Naive thymus-derived CD4-positive, alpha-beta T cell (primary cell): ENCODE measurements around the gene KCMF1. TPM values are rescaled to one million over a fixed set of nuclear protein-coding genes. Genes with fewer than 3 reads are reported as not detected.
A peak's percentile ranks its signal among the peaks of the same experiment; 100 is the strongest.

ENCODE experiments used
- ATAC-seq: fragments of 150-1000 bp; cut with Tn5 transposase; 2 replicates; pipeline ENCODE4 v1.10.0; 2021; ENCODE audit warnings: mild to moderate bottlenecking, moderate library complexity
- CTCF ChIA-PET: fragments of 350-600 bp; sonication (Branson Sonifier 250); formaldehyde crosslinking; loops from one replicate; lab custom pipeline; 2021; ENCODE audit warnings: antibody characterized with exemption; lab: Charles Lee
- POLR2A ChIA-PET: fragments of 350-600 bp; sonication (Branson Sonifier 250); formaldehyde crosslinking; loops from one replicate; lab custom pipeline; 2021; ENCODE audit warnings: antibody characterized with exemption, inconsistent platforms; lab: Charles Lee
- DNase-seq, 9 donors: peaks; one replicate each; pipeline versions ENCODE4 v3.0.0 to v3.0.0-alpha.2; 2020 to 2022; ENCODE audit warnings: mixed read lengths in 1 of 9
- H3K27ac ChIP-seq: one replicate; pipeline ENCODE4 v1.7.0; 2013; ENCODE audit warnings: mild to moderate bottlenecking, low read depth, low read length, moderate library complexity
- H3K27me3 ChIP-seq, 2 donors: one replicate each; pipeline ENCODE4 v1.7.0; 2013; ENCODE audit warnings: low read length in 2 of 2, mild to moderate bottlenecking in 2 of 2, moderate library complexity in 2 of 2; ENCODE audit not compliant: control insufficient read depth in 2 of 2, insufficient read depth in 2 of 2
- H3K36me3 ChIP-seq, 3 experiments: 1 replicate in 2 of 3; 2 replicates in 1 of 3; pipeline ENCODE4 v1.7.0; 2013; ENCODE audit warnings: low read length in 3 of 3, mild to moderate bottlenecking in 3 of 3, moderate library complexity in 1 of 3; ENCODE audit not compliant: insufficient read depth in 3 of 3, control insufficient read depth in 2 of 3
- H3K4me1 ChIP-seq, 2 donors: one replicate each; pipeline ENCODE4 v1.7.0; 2013; ENCODE audit warnings: low read length in 2 of 2, mild to moderate bottlenecking in 2 of 2, moderate library complexity in 1 of 2; ENCODE audit not compliant: control insufficient read depth in 2 of 2, insufficient read depth in 2 of 2
- H3K4me3 ChIP-seq: 2 replicates; pipeline ENCODE4 v1.7.0; 2013; ENCODE audit warnings: mild to moderate bottlenecking, low read length
- H3K9me3 ChIP-seq, 3 experiments: 1 replicate in 2 of 3; 2 replicates in 1 of 3; pipeline ENCODE4 v1.7.0; 2013; ENCODE audit warnings: low read length in 3 of 3; ENCODE audit not compliant: control insufficient read depth in 2 of 3
- H3K27ac Mint-ChIP-seq, 9 donors: one replicate each; pipeline ENCODE4 v1.8.0; 2020 to 2022; ENCODE audit warnings: mixed read lengths in 9 of 9, mild to moderate bottlenecking in 8 of 9, moderate library complexity in 5 of 9, inconsistent platforms in 2 of 9
- H3K27me3 Mint-ChIP-seq, 5 donors: one replicate each; pipeline ENCODE4 v1.8.0; 2021 to 2022; ENCODE audit warnings: mixed read lengths in 5 of 5, mild to moderate bottlenecking in 1 of 5
- H3K36me3 Mint-ChIP-seq, 5 donors: one replicate each; pipeline ENCODE4 v1.8.0; 2020 to 2022; ENCODE audit warnings: mixed read lengths in 5 of 5, mild to moderate bottlenecking in 3 of 5, inconsistent platforms in 1 of 5
- H3K4me1 Mint-ChIP-seq, 7 donors: one replicate each; pipeline ENCODE4 v1.8.0; 2020 to 2022; ENCODE audit warnings: mixed read lengths in 7 of 7, mild to moderate bottlenecking in 3 of 7, inconsistent platforms in 1 of 7
- H3K4me3 Mint-ChIP-seq, 10 donors: one replicate each; pipeline ENCODE4 v1.8.0; 2020 to 2022; ENCODE audit warnings: mild to moderate bottlenecking in 10 of 10, mixed read lengths in 10 of 10, moderate library complexity in 6 of 10, inconsistent platforms in 2 of 10
- H3K9me3 Mint-ChIP-seq, 11 donors: one replicate each; pipeline ENCODE4 v1.8.0; 2020 to 2022; ENCODE audit warnings: mixed read lengths in 11 of 11, mild to moderate bottlenecking in 4 of 11, inconsistent platforms in 1 of 11, moderate library complexity in 1 of 11
- intact Hi-C, 2 donors: fragments of 100-400 bp; cut with micrococcal nuclease; formaldehyde crosslinking; loops; one replicate each; pipeline ENCODE4 v1.15.1; 2023
- polyA plus RNA-seq, 2 donors: library from polyadenylated mRNA; unstranded; fragments of 300-500 nt; fragmentation: Illumina TruSeq; gene quantifications; one replicate each; pipeline ENCODE4 v1.2.3, GENCODE V29; 2021
- total RNA-seq, 6 experiments: library from RNA in 5 of 6; stranded (reverse) in 5 of 6; gene quantifications; 1 replicate in 5 of 6; 2 replicates in 1 of 6; pipeline ENCODE4 v1.2.3 and lab custom pipeline; 2021 to 2026

The KCMF1 gene
- total and polyA plus RNA-seq, 7 experiments from 2014 or later: 15.6 to 81.3 (median 60.6) TPM

DNA sequence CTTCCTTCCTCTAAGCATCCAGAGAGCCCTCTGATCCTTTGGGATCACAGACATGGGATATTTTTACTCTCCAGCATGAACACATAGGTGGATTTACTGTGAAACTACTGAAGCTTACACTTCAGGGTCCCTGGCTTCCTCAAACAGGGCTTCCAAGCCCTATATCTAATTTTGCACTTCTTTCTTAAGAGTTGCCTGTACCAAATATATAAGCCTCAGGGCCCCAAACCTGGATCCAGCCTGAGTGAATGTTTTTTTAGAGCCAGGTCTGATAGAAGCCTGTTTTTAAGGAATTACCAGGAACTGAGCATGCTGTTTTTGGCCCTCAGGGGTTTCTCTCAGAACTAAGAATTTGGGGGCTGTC is 13.2 kb upstream of the KCMF1 start:
- no peaks in the 10 kb centered on the region for H3K4me1 ChIP-seq
- peak overlapping the region in 5 of 9 donors; percentile 47 to 75 (median 65) for H3K27ac Mint-ChIP-seq
- H3K27ac ChIP-seq: no peak overlapping the region

DNA sequence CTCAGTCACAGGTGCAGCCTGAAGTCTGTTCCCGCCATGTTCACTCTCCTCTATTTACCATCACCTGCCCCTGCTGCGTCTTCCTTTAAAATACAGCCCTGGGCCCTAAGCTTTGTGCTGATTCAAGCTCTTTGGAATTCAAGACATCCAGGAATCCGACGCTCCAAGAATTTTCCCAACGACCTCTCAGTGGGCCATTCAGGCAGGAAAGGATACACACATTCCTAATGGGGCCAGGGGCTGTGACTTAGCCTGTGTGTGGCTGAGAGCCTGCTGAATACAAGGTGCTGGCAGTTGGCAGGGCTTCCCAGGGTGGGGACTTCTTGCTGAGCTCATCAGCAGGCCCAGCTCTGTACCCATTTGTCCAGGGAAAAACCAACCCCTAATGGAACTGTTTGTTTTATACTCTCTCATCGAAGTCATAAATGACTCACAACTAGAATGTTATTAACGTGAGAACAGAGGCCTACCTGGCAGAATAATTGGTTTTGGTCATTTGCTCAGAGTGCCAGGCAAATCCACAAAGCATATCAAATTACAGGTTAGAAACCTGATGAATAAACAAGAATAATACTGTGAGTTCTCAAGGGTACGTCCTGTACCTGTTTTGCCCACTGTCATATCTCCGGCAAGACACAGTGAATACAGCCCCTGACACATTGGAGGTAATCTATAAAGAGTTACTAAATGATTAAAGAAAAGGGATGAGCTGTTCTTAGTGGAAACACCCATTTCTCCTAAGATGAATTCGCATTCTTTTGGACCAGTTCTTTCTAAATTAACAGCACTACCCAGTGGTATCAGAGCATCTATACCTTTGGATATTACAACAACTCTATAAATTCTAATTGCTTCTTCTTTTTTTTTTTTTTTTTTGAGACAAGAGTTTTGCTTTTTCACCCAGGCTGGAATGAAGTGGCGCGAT is 12.6 kb upstream of the KCMF1 start:
- Mint-ChIP-seq H3K36me3 (peaks cover 5 to 29% (median 10%) of the 10 kb centered on the region in 5 donors), H3K4me1 (peaks cover 13 to 32% (median 18%) of the 10 kb centered on the region in 7 donors), H3K9me3 (peaks cover 0 to 2% (median 0%) of the 10 kb centered on the region in 11 donors), H3K4me3 (no peak overlapping the region), H3K27ac (peak overlapping the region in 4 of 9 donors; percentile 42 to 73 (median 56)), H3K27me3 (no peaks in the 10 kb centered on the region)
- Histone ChIP-seq H3K4me1 (no peaks in the 10 kb centered on the region), H3K36me3 (peaks cover 0 to 6% (median 0%) of the 10 kb centered on the region in 3 experiments), H3K27ac (no peak overlapping the region), H3K27me3 (no peaks in the 10 kb centered on the region), H3K4me3 (no peak overlapping the region), H3K9me3 (no peaks in the 10 kb centered on the region)
- ATAC-seq (no peak), DNase-seq (no peak)
- intact Hi-C loops: no loop called here
- ChIA-PET POLR2A (interaction anchor here (0.9 to 1.5 kb wide), 4 partner anchors 9 to 12 kb away, joined by 3 to 7 read pairs (median 4); no protein-coding TSS in a partner anchor), CTCF (interaction anchor here (0.6 to 1.7 kb wide), 3 partner anchors 12 to 637 kb away, joined by 3 to 6 read pairs (median 3); partner anchors contain the start of gene RNF181)

More for the DNA sequence above, 13.2 kb upstream of the KCMF1 start:
- ChIA-PET CTCF (interaction anchor here (0.7 to 1.7 kb wide), 2 partner anchors 11 to 30 kb away, joined by 3 to 6 read pairs; no protein-coding TSS in a partner anchor), POLR2A (interaction anchor here (1.2 kb wide), 1 partner anchor 12 kb away, joined by 4 read pairs; no protein-coding TSS in a partner anchor)
- Histone ChIP-seq H3K4me3 (no peak overlapping the region), H3K36me3 (peaks cover 0 to 4% (median 0%) of the 10 kb centered on the region in 3 experiments), H3K9me3 (no peaks in the 10 kb centered on the region), H3K27me3 (no peaks in the 10 kb centered on the region)
- H3K4me1 Mint-ChIP-seq: peaks cover 9 to 26% (median 12%) of the 10 kb centered on the region in 7 donors
- peaks cover 0 to 23% (median 4%) of the 10 kb centered on the region in 5 donors for H3K36me3 Mint-ChIP-seq
- DNase-seq: no peak
- no peak for ATAC-seq
- H3K4me3 Mint-ChIP-seq: no peak overlapping the region
- peaks cover 0 to 2% (median 0%) of the 10 kb centered on the region in 11 donors for H3K9me3 Mint-ChIP-seq
- no peaks in the 10 kb centered on the region for H3K27me3 Mint-ChIP-seq
- intact Hi-C loops: no loop called here

DNA sequence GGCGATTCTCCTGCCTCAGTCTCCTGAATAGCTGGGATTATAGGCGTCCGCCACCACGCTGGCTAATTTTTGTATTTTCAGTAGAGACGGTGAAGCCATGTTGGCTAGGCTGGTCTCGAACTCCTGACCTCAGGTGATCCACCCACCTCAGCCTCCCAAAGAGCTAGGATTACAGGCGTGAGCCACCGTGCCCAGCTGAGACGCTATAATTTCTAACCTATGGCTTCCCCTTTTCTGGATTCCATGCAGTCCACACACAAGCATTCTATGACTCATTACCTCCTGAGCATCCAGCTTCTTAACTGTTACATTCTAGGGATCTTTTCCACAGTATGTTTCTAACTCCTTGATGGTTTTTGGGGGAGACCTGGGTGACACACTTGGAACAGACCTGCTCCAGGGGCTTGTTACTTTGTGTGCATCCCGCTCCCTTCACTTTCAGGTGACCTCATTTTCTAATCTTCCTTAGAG is 11.8 kb upstream of the KCMF1 start:
- Mint-ChIP-seq H3K27me3 (no peaks in the 10 kb centered on the region), H3K4me1 (peaks cover 20 to 40% (median 24%) of the 10 kb centered on the region in 7 donors), H3K9me3 (peaks cover 0 to 3% (median 0%) of the 10 kb centered on the region in 11 donors), H3K4me3 (no peak overlapping the region), H3K36me3 (peaks cover 11 to 31% (median 13%) of the 10 kb centered on the region in 5 donors), H3K27ac (peak overlapping the region in 5 of 9 donors; percentile 34 to 53 (median 42))
- intact Hi-C loops: no loop called here
- ChIA-PET CTCF (interaction anchor here (1.7 kb wide), 1 partner anchor 13 kb away, joined by 6 read pairs; no protein-coding TSS in a partner anchor), POLR2A (interaction anchor here (0.9 to 1.5 kb wide), 4 partner anchors 9 to 13 kb away, joined by 3 to 7 read pairs (median 4); no protein-coding TSS in a partner anchor)
- no peaks in the 10 kb centered on the region for H3K4me1 ChIP-seq
- H3K27me3 ChIP-seq: no peaks in the 10 kb centered on the region
- no peak overlapping the region for H3K27ac ChIP-seq
- DNase-seq (no peak), ATAC-seq (peak; percentile 55)
- H3K9me3 ChIP-seq: no peaks in the 10 kb centered on the region
- peaks cover 0 to 6% (median 0%) of the 10 kb centered on the region in 3 experiments for H3K36me3 ChIP-seq
- H3K4me3 ChIP-seq: no peak overlapping the region

DNA sequence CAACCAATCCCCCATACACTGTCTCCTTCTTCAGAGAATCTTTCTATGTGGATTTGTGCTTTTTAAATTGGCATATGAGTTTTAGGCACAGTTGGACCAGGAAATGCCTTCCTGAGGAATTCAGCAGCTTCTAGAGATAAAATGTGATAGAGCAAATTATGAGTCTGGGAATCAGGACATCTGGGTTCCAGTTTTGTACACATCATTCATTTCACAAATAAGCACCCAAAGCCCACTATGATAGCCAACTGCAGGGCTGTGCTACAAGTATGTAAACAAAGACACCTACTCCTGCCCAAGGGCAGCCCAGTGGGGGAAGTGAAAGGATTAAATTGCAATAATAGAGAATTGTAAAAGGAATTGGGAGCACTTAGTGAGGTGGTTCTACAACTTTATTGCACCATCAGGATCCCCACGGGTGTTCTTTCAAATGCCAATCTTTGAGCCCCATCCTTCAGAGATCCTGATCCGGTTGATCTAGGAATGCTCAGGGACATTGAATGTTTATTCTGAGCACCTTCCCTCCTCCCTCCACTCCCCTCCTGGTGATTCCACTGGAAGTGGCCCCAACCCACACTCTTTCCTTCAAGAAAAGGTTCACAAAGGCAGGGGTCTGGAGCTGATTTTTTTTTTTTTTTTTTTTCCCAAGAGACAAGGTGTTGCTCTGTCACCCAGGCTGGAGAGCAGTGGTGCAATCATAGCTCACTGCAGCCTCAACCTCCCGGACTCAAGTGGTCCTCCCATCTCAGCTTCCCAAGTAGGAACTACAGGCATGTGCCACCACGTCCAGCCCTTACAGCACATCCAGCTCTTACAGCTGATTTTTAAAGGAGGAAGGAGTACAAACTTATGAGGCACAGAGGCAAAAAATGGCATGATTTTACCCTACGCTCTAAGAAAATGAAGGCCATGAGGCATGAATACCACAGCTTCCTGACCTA is 11.1 kb upstream of the KCMF1 start:
- Mint-ChIP-seq H3K4me1 (peaks cover 22 to 40% (median 27%) of the 10 kb centered on the region in 7 donors), H3K4me3 (no peak overlapping the region), H3K27me3 (no peaks in the 10 kb centered on the region), H3K36me3 (peaks cover 11 to 30% (median 16%) of the 10 kb centered on the region in 5 donors), H3K9me3 (peaks cover 0 to 3% (median 0%) of the 10 kb centered on the region in 11 donors), H3K27ac (peak overlapping the region in 4 of 9 donors; percentile 34 to 53 (median 45))
- Histone ChIP-seq H3K4me3 (no peak overlapping the region), H3K4me1 (no peaks in the 10 kb centered on the region), H3K9me3 (no peaks in the 10 kb centered on the region), H3K27me3 (no peaks in the 10 kb centered on the region), H3K36me3 (peaks cover 0 to 6% (median 0%) of the 10 kb centered on the region in 3 experiments), H3K27ac (no peak overlapping the region)
- POLR2A ChIA-PET: interaction anchor here (0.9 to 1.5 kb wide), 4 partner anchors 8 to 14 kb away, joined by 3 to 7 read pairs (median 4); no protein-coding TSS in a partner anchor
- DNase-seq (no peak), ATAC-seq (no peak)
- CTCF ChIA-PET: no interaction called here
- intact Hi-C loops: no loop called here

DNA sequence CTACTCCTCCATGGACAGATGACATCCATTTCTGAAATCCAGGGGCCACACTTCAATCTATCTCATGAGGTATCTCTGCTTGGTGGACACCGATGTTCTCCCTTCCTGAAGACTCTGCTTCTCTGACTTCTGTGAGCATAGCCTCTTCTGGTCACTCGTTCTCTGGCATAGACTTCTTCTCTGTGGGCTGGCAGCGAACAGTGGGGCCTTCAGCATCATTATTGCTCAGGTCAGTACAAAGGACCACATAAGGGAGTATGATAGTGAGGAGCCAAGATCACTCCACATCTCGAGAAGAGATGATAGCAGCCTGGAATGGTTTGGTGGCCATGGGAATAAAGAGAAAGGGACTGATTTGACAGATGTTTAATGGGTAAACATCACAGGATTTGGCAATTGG is 8.0 kb upstream of the KCMF1 start:
- CTCF ChIA-PET: interaction anchor here (0.7 kb wide), 1 partner anchor 37 kb away, joined by 3 read pairs; no protein-coding TSS in a partner anchor
- intact Hi-C loops: no loop called here
- ATAC-seq (no peak), DNase-seq (no peak)
- peak overlapping the region in 8 of 9 donors; percentile 7 to 63 (median 22) for H3K27ac Mint-ChIP-seq
- H3K4me3 Mint-ChIP-seq: no peak overlapping the region
- H3K36me3 Mint-ChIP-seq: peaks cover 11 to 36% (median 26%) of the 10 kb centered on the region in 5 donors
- peaks cover 25 to 40% (median 33%) of the 10 kb centered on the region in 7 donors for H3K4me1 Mint-ChIP-seq
- no peaks in the 10 kb centered on the region for H3K27me3 Mint-ChIP-seq
- Histone ChIP-seq H3K4me3 (no peak overlapping the region), H3K4me1 (no peaks in the 10 kb centered on the region), H3K36me3 (peaks cover 0 to 6% (median 0%) of the 10 kb centered on the region in 3 experiments), H3K9me3 (no peaks in the 10 kb centered on the region), H3K27me3 (no peaks in the 10 kb centered on the region), H3K27ac (no peak overlapping the region)
- POLR2A ChIA-PET: interaction anchor here (1.0 kb wide), 1 partner anchor 9 kb away, joined by 4 read pairs; no protein-coding TSS in a partner anchor
- H3K9me3 Mint-ChIP-seq: peaks cover 0 to 3% (median 0%) of the 10 kb centered on the region in 11 donors
